Activated CD4-positive, alpha-beta T cell treated with anti-CD3 and anti-CD28 coated beads, Interleukin-2, amount 50 U/mL, for 48 hours (primary cell): ENCODE results near the gene RBM39.
"Not testable (repeated sequence)": the region's sequence is repeated elsewhere in the genome, so short reads cannot be mapped to it uniquely, and the experiment has no call there.

ENCODE experiments used
- DNase-seq, 2 experiments: peaks; one replicate each; pipeline ENCODE4 v3.0.0-alpha.2; 2020

The RBM39 gene

GRCh38 chr20:35750611-35751010, 8.6 kb upstream of the RBM39 start:
- DNase-seq: no peak

- not testable (repeated sequence) for DNase-seq
Measured at GRCh38 chr20:35744492-35744841, 2.4 kb upstream of the RBM39 start.

- DNase-seq: peak; percentile 28 to 40
Measured at GRCh38 chr20:35743693-35744491, 1.8 kb upstream of the RBM39 start.

GRCh38 chr20:35742741-35743523, 872 bp upstream of the RBM39 start:
- no peak for DNase-seq

GRCh38 chr20:35739294-35740163, 2.5 kb downstream of the RBM39 start:
- DNase-seq: no peak

- DNase-seq: no peak
Measured at GRCh38 chr20:35738410-35739179, 3.5 kb downstream of the RBM39 start.

GRCh38 chr20:35737865-35738333, 4.2 kb downstream of the RBM39 start:
- no peak for DNase-seq

GRCh38 chr20:35735826-35736470, 6.1 kb downstream of the RBM39 start:
- no peak for DNase-seq

- no peak for DNase-seq
Measured at GRCh38 chr20:35734777-35735649, 7.0 kb downstream of the RBM39 start.

GRCh38 chr20:35734374-35734773, 7.7 kb downstream of the RBM39 start:
- no peak for DNase-seq

GRCh38 chr20:35732644-35732982, 9.4 kb downstream of the RBM39 start:
- no peak for DNase-seq

GRCh38 chr20:35731862-35732643, 10.0 kb downstream of the RBM39 start:
- DNase-seq: no peak

- no peak for DNase-seq
Measured at GRCh38 chr20:35731469-35731788, 10.6 kb downstream of the RBM39 start.

- no peak for DNase-seq
Measured at GRCh38 chr20:35730583-35731468, 11.2 kb downstream of the RBM39 start.

GRCh38 chr20:35729836-35730582, 12.1 kb downstream of the RBM39 start:
- DNase-seq: no peak

GRCh38 chr20:35729283-35729807, 12.7 kb downstream of the RBM39 start:
- no peak for DNase-seq

- DNase-seq: no peak
Measured at GRCh38 chr20:35726842-35727711, 15.0 kb downstream of the RBM39 start.
